ENCODE measurements around the gene CCAR1.
"Not testable (repeated sequence)": the region's sequence is repeated elsewhere in the genome, so short reads cannot be mapped to it uniquely, and the experiment has no call there.

CCAR1 gene

DNA sequence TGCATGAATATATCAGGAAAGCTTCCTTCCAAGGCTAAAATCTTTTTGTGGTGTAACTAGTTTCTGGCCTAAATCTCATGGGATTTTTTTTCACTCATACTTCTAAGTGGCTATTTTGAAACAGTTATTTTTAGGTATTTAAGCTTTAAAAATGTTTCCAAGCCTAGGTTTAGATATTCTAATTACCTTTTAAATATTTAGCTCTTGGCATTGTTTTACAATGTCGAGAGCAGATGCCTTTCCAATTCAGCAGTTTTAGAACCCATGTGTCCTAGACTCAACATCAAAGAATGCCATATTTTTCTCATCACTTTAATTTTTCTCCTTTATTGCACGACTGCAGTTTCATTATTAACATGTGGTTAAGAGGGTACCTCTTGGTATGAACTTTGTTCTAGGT is 79.2 kb downstream of the CCAR1 start:
- no peak for TF ChIP-seq CTCF (conservative IDR thresholded peaks at IDR 0.05)

DNA sequence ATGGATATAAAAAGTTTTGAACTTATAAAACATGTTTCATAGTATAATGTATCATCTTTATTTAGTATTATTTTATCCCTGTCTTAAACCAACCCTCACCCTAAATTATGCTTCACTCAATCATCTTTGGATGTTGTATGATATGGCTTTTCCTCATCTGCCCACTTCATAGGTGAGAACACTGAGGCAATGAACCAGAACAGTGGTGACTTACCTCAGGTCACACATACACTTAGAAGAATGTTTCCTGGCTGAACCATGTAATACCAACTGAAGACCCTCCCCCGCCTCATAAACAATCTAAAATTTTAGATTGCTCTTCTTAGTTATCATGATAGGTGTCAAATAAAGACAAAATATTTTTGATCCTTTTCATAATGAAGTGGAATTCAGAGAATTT is 83.7 kb downstream of the CCAR1 start:
- H3K27ac ChIP-seq = no peak overlapping the region
- no peak for TF ChIP-seq CTCF (conservative IDR thresholded peaks at IDR 0.05)

More for the DNA sequence above, 79.2 kb downstream of the CCAR1 start:
- H3K27ac ChIP-seq = no peak overlapping the region

DNA sequence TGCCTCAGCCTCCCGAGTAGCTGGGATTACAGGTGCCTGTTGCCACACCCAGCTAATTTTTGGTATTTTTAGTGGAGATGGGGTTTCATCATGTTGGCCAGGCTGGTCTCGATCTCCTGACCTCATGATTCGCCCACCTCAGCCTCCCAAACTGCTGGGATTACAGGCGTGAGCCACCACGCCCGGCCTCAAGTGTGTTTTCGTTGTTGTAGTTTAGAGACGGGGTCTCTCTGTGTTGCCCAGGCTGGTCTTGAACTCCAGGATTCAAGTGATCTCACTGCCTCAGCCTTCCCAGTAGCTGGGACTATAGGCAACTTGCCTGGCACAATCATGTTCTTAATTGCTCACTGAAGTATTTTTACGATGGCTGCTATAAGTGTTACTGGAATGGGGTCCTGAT is 89.8 kb downstream of the CCAR1 start:
- H3K27ac ChIP-seq = not testable (repeated sequence)

DNA sequence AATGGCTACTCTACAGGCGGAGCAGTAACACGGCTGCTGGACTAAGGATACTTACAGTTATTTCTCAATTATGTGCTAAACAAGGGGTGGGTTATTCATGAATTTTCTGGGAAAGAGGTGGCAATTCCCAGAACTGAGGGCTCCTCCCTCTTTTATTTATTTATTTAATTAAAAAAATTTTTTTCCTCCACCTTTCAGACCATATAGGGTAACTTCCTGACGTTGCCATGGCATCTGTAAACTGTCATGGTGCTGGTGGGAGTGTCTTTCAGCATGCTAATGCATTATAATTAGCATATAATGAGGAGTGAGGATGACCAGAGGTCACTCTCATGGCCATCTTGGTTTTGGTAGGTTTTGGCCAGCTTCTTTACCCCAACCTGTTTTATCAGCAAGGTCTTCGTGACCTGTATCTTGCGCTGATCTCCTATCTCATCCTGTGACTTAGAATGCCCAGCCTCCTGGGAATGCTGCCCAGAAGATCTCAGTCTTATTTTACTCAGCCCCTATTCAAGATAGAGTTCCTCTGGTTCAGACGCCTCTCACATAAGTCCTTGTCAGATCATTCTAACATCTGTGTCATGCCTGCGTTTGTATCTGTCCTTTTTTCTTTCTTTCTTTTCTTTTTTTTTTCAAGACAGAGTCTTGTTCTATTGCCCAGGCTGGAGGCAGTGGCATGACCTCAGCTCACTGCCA is 90.4 kb downstream of the CCAR1 start:
- no peak for TF ChIP-seq CTCF (conservative IDR thresholded peaks at IDR 0.05)
- no peak overlapping the region for H3K27ac ChIP-seq

- no peak for TF ChIP-seq CTCF (conservative IDR thresholded peaks at IDR 0.05)
- H3K27ac ChIP-seq = no peak overlapping the region
Observed at GRCh38 chr10:68812420-68812819, 91.4 kb downstream of the CCAR1 start.

GRCh38 chr10:68813559-68813958 is 92.5 kb downstream of the CCAR1 start:
- TF ChIP-seq CTCF (conservative IDR thresholded peaks at IDR 0.05) = no peak
- H3K27ac ChIP-seq = no peak overlapping the region

- peak overlapping the region; percentile 43 for H3K27ac ChIP-seq
- TF ChIP-seq CTCF (conservative IDR thresholded peaks at IDR 0.05) = no peak
Observed at GRCh38 chr10:68816796-68817412, 95.9 kb downstream of the CCAR1 start.

GRCh38 chr10:68820359-68820758 is 99.3 kb downstream of the CCAR1 start:
- H3K27ac ChIP-seq = not testable (repeated sequence)

DNA sequence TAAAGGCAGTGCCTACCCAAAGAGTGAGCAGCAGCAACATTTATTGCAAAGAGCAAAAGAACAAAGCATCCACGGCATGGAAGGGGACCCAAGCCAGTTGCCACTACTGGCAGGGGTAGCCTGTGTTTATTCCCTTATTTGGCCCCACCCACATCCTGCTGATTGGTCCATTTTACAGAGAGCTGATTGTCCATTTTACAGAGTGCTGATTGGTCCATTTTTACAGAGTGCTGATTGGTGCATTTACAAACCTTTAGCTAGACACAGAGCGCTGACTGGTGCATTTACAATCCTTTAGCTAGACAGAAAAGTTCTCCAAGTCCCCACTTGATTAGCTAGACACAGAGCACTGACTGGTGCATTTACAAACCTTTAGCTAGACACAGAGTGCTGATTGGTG is 101.6 kb downstream of the CCAR1 start:
- not testable (repeated sequence) for H3K27ac ChIP-seq

Measured in VCaP (cell line).